Measurements from ENCODE around the gene HUNK.

HUNK gene

DNA sequence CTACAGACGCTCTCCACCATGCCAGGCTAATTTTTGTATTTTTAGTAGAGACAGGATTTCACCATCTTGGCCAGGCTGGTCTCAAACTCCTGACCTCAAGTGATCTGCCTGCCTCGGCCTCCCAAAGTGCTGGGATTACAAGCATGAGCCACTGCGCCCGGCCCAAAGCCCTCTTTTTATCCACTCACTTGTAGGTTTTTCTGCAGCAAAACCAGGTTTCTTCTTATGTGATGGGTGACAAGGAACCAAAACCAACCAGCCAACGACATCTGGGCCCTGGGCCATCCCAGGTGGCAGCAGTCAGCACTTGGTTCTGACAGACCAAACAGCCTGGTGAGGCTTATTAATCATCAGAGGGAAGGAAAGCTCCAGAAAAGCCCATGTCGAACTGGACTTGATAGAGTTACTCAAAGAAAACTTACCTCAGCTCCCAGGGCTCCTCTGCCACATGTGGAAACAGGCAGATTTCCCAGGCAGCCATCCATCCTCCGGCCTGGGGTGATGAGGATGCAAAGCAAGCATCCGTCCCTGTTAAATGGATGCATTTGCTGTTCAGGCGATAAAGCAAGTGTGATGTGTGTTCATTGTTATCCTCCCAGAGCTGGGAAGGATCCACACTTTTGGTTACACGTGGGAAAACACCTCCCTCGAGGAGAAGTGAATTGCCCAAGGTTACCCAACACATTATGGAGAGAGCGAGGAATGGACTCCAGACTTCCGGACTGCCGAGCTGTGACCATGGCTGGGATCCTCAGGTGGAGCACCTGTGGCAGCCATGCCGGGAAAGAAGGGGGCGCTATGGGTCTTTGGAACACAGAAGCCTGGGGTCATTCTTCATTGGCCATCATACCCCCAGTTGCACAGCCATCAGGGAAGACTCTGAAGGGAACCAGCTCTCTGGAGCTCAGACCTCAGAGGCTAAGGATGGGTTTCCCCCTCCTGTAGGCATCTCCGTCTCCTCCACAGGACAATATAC lies 118.8 kb downstream of the HUNK start:
- TF ChIP-seq YY1 (IDR thresholded peaks at IDR 0.05; ENCODE audit: low read depth) (no peak), RAD21 (IDR thresholded peaks at IDR 0.05; ENCODE audit: low read depth) (peak; percentile 52)

GRCh38 chr21:31992391-31992790 lies 119.6 kb downstream of the HUNK start:
- peak; percentile 39; the same call in 1 of the 2 replicates for TF ChIP-seq REST (IDR thresholded peaks at IDR 0.05; ENCODE audit: low read depth)
- TF ChIP-seq EGR1 (IDR thresholded peaks at IDR 0.05), result no peak
- TF ChIP-seq, protein P1, sequence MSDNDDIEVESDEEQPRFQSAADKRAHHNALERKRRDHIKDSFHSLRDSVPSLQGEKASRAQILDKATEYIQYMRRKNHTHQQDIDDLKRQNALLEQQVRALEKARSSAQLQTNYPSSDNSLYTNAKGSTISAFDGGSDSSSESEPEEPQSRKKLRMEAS (IDR thresholded peaks at IDR 0.05), result no peak

GRCh38 chr21:31993826-31994825 lies 121.3 kb downstream of the HUNK start:
- TF ChIP-seq, protein P2, sequence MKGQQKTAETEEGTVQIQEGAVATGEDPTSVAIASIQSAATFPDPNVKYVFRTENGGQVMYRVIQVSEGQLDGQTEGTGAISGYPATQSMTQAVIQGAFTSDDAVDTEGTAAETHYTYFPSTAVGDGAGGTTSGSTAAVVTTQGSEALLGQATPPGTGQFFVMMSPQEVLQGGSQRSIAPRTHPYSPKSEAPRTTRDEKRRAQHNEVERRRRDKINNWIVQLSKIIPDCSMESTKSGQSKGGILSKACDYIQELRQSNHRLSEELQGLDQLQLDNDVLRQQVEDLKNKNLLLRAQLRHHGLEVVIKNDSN (IDR thresholded peaks at IDR 0.05), result no peak
- TF ChIP-seq EGR1 (IDR thresholded peaks at IDR 0.05), result no peak
- no peak for TF ChIP-seq YY1 (IDR thresholded peaks at IDR 0.05; ENCODE audit: low read depth)

DNA sequence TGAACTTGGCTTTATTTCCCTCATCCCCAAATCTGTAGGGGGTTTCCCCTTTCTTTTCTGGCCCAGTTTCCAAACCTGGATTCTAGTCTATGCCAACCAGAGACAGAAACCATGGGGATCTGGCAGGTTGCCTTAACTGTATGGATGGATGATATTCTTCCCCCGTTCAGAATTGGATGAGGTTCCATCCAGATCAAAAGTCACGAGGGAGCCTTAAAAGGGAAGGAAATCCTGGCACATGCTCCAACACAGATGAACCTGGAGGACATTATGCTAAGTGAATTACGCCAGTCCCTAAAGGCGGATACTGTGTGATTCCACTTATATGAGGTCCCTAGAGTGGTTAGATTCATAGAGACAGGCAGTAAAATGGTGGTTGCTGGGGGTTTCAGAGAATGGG lies 124.4 kb downstream of the HUNK start:
- TF ChIP-seq EP300 (IDR thresholded peaks at IDR 0.05; ENCODE audit: borderline replicate concordance) (no peak), ZBTB7A (IDR thresholded peaks at IDR 0.05; ENCODE audit: low read depth) (no peak), TCF12 (IDR thresholded peaks at IDR 0.05; ENCODE audit: low read depth) (no peak), CEBPB (IDR thresholded peaks at IDR 0.05) (no peak), REST (IDR thresholded peaks at IDR 0.05; ENCODE audit: low read depth) (no peak), RAD21 (IDR thresholded peaks at IDR 0.05; ENCODE audit: low read depth) (no peak), EGR1 (IDR thresholded peaks at IDR 0.05) (no peak), FOXM1 (IDR thresholded peaks at IDR 0.05; ENCODE audit: borderline replicate concordance, low read depth) (no peak), CREB1 (IDR thresholded peaks at IDR 0.05; ENCODE audit: low read depth) (no peak), TAF1 (IDR thresholded peaks at IDR 0.05; ENCODE audit: low read depth) (no peak), TEAD4 (IDR thresholded peaks at IDR 0.05) (no peak), NFIC (IDR thresholded peaks at IDR 0.05) (no peak), YY1 (IDR thresholded peaks at IDR 0.05; ENCODE audit: low read depth) (no peak)
- TF ChIP-seq, protein P2 (IDR thresholded peaks at IDR 0.05), result no peak
- TF ChIP-seq, protein P1 (IDR thresholded peaks at IDR 0.05), result no peak

DNA sequence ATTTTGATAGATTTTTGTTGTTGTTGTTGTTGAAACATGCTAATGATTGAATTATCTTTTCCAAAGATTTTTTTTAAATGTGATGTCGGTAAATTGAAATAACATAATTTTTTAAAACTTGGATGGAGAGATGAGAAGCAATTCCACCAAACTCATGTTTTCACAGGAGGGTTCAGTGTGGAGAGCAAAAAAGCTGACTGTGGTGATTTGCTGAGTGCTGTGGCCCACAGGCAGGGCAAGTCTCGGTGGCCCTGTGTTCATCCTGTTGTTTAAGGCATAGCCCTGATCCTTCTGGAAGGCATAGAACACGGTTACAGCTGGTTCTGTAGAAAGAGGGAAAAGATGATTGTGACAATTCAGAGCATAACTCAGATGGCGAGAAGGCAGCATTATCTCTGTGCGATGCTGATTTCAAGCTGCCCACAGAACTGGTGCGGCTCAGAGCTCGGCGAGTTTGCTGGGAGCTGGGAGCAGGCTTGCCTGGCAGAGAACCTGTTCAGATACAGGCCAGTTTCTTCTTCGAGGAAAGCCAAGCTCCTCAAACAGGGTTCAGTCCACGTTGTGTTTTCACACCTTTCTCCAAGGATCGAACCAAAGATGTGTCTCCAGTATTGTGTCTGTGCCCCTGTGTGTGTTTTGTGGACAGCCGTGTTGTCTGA lies 127.1 kb downstream of the HUNK start:
- TF ChIP-seq TAF1 (IDR thresholded peaks at IDR 0.05; ENCODE audit: low read depth) (no peak), FOXM1 (IDR thresholded peaks at IDR 0.05; ENCODE audit: borderline replicate concordance, low read depth) (no peak), ZBTB7A (IDR thresholded peaks at IDR 0.05; ENCODE audit: low read depth) (no peak), EGR1 (IDR thresholded peaks at IDR 0.05) (no peak), CEBPB (IDR thresholded peaks at IDR 0.05) (no peak), EP300 (IDR thresholded peaks at IDR 0.05; ENCODE audit: borderline replicate concordance) (no peak), TEAD4 (IDR thresholded peaks at IDR 0.05) (no peak), REST (IDR thresholded peaks at IDR 0.05; ENCODE audit: low read depth) (no peak), NFIC (IDR thresholded peaks at IDR 0.05) (no peak), YY1 (IDR thresholded peaks at IDR 0.05; ENCODE audit: low read depth) (no peak), CREB1 (IDR thresholded peaks at IDR 0.05; ENCODE audit: low read depth) (no peak), TCF12 (IDR thresholded peaks at IDR 0.05; ENCODE audit: low read depth) (no peak), RAD21 (IDR thresholded peaks at IDR 0.05; ENCODE audit: low read depth) (no peak)
- TF ChIP-seq, protein P2 (IDR thresholded peaks at IDR 0.05), result no peak
- TF ChIP-seq, protein P1 (IDR thresholded peaks at IDR 0.05), result no peak
